ENCODE measurements around the gene RAB11A.

The RAB11A gene

GRCh38 chr15:65885668-65886218 is 16.5 kb downstream of the RAB11A start:
- no peak for DNase-seq (ENCODE audit: low read depth in 2 of 2)

GRCh38 chr15:65887565-65887964 is 18.3 kb downstream of the RAB11A start:
- DNase-seq (ENCODE audit: low read depth in 2 of 2) = no peak

GRCh38 chr15:65888981-65889380 is 19.7 kb downstream of the RAB11A start:
- no peak for DNase-seq (ENCODE audit: low read depth in 2 of 2)

- DNase-seq (ENCODE audit: low read depth in 2 of 2) = no peak
Observed at GRCh38 chr15:65893060-65893459, 23.8 kb downstream of the RAB11A start.

GRCh38 chr15:65896236-65896635 is 26.9 kb downstream of the RAB11A start:
- no peak for DNase-seq (ENCODE audit: low read depth in 2 of 2)

- no peak for DNase-seq (ENCODE audit: low read depth in 2 of 2)
Observed at GRCh38 chr15:65900488-65900887, 31.2 kb downstream of the RAB11A start.

- no peak for DNase-seq (ENCODE audit: low read depth in 2 of 2)
Observed at GRCh38 chr15:65901336-65901735, 32.0 kb downstream of the RAB11A start.

- no peak for DNase-seq (ENCODE audit: low read depth in 2 of 2)
Observed at GRCh38 chr15:65901836-65902235, 32.5 kb downstream of the RAB11A start.

GRCh38 chr15:65902373-65902772 is 33.1 kb downstream of the RAB11A start:
- DNase-seq (ENCODE audit: low read depth in 2 of 2) = no peak

- no peak for DNase-seq (ENCODE audit: low read depth in 2 of 2)
Observed at GRCh38 chr15:65903296-65904073, 34.2 kb downstream of the RAB11A start.

- DNase-seq (ENCODE audit: low read depth in 2 of 2) = no peak
Observed at GRCh38 chr15:65904301-65904700, 35.0 kb downstream of the RAB11A start.

GRCh38 chr15:65906396-65906795 is 37.1 kb downstream of the RAB11A start:
- DNase-seq (ENCODE audit: low read depth in 2 of 2) = no peak

- no peak for DNase-seq (ENCODE audit: low read depth in 2 of 2)
Observed at GRCh38 chr15:65907661-65908060, 38.4 kb downstream of the RAB11A start.

GRCh38 chr15:65908876-65909275 is 39.6 kb downstream of the RAB11A start:
- DNase-seq (ENCODE audit: low read depth in 2 of 2) = no peak

GRCh38 chr15:65909831-65910230 is 40.5 kb downstream of the RAB11A start:
- no peak for DNase-seq (ENCODE audit: low read depth in 2 of 2)

- no peak for DNase-seq (ENCODE audit: low read depth in 2 of 2)
Observed at GRCh38 chr15:65910341-65910740, 41.0 kb downstream of the RAB11A start.

- DNase-seq (ENCODE audit: low read depth in 2 of 2) = no peak
Observed at GRCh38 chr15:65912235-65912634, 42.9 kb downstream of the RAB11A start.

- DNase-seq (ENCODE audit: low read depth in 2 of 2) = no peak
Observed at GRCh38 chr15:65913631-65914199, 44.4 kb downstream of the RAB11A start.

- no peak for DNase-seq (ENCODE audit: low read depth in 2 of 2)
Observed at GRCh38 chr15:65914386-65914785, 45.1 kb downstream of the RAB11A start.

- no peak for DNase-seq (ENCODE audit: low read depth in 2 of 2)
Observed at GRCh38 chr15:65914981-65915925, 46.0 kb downstream of the RAB11A start.

GRCh38 chr15:65916041-65916663 is 46.9 kb downstream of the RAB11A start:
- no peak for DNase-seq (ENCODE audit: low read depth in 2 of 2)
